ENCODE measurements around the gene PIK3R1.

Gene PIK3R1

GRCh38 chr5:68260467-68260866 is 44.9 kb downstream of the PIK3R1 start:
- Mint-ChIP-seq H3K4me3 (no peak overlapping the region), H3K27ac (peak overlapping the region; percentile 59), H3K4me1 (ENCODE audit: low read depth) (peaks cover 92% of the 10 kb centered on the region), H3K36me3 (ENCODE audit: low read depth) (peaks cover 6% of the 10 kb centered on the region), H3K9me3 (no peaks in the 10 kb centered on the region), H3K27me3 (no peaks in the 10 kb centered on the region)

GRCh38 chr5:68261169-68261568 is 45.6 kb downstream of the PIK3R1 start:
- Mint-ChIP-seq H3K27me3 (no peaks in the 10 kb centered on the region), H3K9me3 (no peaks in the 10 kb centered on the region), H3K27ac (no peak overlapping the region), H3K36me3 (ENCODE audit: low read depth) (peaks cover 6% of the 10 kb centered on the region), H3K4me1 (ENCODE audit: low read depth) (peaks cover 92% of the 10 kb centered on the region), H3K4me3 (no peak overlapping the region)

DNA sequence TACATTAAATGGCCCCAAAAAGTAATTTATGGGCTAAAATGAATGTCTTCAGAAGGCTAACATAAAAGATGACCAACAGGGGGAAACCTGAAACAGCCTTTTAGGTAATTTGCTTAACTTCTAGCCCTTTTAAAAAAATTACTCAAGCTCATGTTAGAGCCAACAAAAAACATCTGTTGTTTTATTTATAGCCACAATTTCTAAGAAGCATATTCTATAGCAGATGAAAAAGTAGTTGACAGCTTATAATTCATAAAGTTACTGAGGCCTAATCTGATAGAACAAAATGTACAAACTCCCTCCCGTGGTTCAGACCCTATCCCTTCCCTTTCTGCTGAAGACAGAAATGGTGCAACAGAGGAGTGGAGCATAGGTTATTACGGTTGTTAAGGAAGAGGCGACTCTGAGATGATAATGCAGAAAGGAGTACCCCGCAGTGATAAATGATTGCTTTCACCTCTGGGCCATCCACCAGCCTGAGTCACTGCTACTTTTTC is 46.1 kb downstream of the PIK3R1 start:
- H3K27me3 Mint-ChIP-seq = no peaks in the 10 kb centered on the region
- peaks cover 92% of the 10 kb centered on the region for H3K4me1 Mint-ChIP-seq (ENCODE audit: low read depth)
- H3K4me3 Mint-ChIP-seq = no peak overlapping the region
- H3K36me3 Mint-ChIP-seq (ENCODE audit: low read depth) = peaks cover 6% of the 10 kb centered on the region
- H3K9me3 Mint-ChIP-seq = no peaks in the 10 kb centered on the region
- H3K27ac Mint-ChIP-seq = no peak overlapping the region

- Mint-ChIP-seq H3K36me3 (ENCODE audit: low read depth) (peaks cover 6% of the 10 kb centered on the region), H3K4me3 (no peak overlapping the region), H3K9me3 (no peaks in the 10 kb centered on the region), H3K4me1 (ENCODE audit: low read depth) (peaks cover 91% of the 10 kb centered on the region), H3K27ac (peak overlapping the region; percentile 40), H3K27me3 (no peaks in the 10 kb centered on the region)
Measured at GRCh38 chr5:68264024-68264956, 48.7 kb downstream of the PIK3R1 start.

GRCh38 chr5:68265347-68265746 is 49.8 kb downstream of the PIK3R1 start:
- Mint-ChIP-seq H3K27ac (peak overlapping the region; percentile 65), H3K27me3 (no peaks in the 10 kb centered on the region), H3K9me3 (no peaks in the 10 kb centered on the region), H3K4me3 (no peak overlapping the region), H3K36me3 (ENCODE audit: low read depth) (peaks cover 2% of the 10 kb centered on the region), H3K4me1 (ENCODE audit: low read depth) (peaks cover 91% of the 10 kb centered on the region)

GRCh38 chr5:68265822-68266395 is 50.4 kb downstream of the PIK3R1 start:
- Mint-ChIP-seq H3K4me1 (ENCODE audit: low read depth) (peaks cover 91% of the 10 kb centered on the region), H3K4me3 (no peak overlapping the region), H3K9me3 (no peaks in the 10 kb centered on the region), H3K27ac (peak overlapping the region; percentile 65), H3K36me3 (ENCODE audit: low read depth) (no peaks in the 10 kb centered on the region), H3K27me3 (no peaks in the 10 kb centered on the region)

- Mint-ChIP-seq H3K27me3 (no peaks in the 10 kb centered on the region), H3K27ac (no peak overlapping the region), H3K4me1 (ENCODE audit: low read depth) (peaks cover 91% of the 10 kb centered on the region), H3K4me3 (peak overlapping the region; percentile 23), H3K9me3 (no peaks in the 10 kb centered on the region), H3K36me3 (ENCODE audit: low read depth) (no peaks in the 10 kb centered on the region)
Measured at GRCh38 chr5:68266457-68266856, 50.9 kb downstream of the PIK3R1 start.

DNA sequence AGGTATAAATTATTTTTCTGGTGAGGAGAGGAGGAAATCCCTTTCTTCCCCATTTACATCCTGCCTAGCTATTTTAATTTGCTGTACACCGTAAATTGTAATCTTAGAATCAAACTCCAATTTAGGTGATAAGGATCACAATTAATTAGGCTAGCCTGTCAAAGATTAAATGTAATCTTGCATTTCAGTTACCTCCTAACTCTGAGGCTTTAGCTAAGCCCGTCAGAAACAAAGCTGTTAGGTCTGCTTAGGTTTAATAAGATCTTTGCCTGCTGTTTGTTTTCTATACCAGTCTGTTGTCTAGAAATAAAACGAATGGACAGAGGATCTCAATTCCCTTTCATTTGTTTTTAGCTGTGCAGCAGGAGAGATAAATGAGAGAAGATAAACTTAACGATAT is 51.5 kb downstream of the PIK3R1 start:
- peak overlapping the region; percentile 38 for H3K27ac Mint-ChIP-seq
- no peaks in the 10 kb centered on the region for H3K9me3 Mint-ChIP-seq
- H3K27me3 Mint-ChIP-seq = no peaks in the 10 kb centered on the region
- H3K36me3 Mint-ChIP-seq (ENCODE audit: low read depth) = no peaks in the 10 kb centered on the region
- H3K4me1 Mint-ChIP-seq (ENCODE audit: low read depth) = peaks cover 90% of the 10 kb centered on the region
- H3K4me3 Mint-ChIP-seq = peak overlapping the region; percentile 23

DNA sequence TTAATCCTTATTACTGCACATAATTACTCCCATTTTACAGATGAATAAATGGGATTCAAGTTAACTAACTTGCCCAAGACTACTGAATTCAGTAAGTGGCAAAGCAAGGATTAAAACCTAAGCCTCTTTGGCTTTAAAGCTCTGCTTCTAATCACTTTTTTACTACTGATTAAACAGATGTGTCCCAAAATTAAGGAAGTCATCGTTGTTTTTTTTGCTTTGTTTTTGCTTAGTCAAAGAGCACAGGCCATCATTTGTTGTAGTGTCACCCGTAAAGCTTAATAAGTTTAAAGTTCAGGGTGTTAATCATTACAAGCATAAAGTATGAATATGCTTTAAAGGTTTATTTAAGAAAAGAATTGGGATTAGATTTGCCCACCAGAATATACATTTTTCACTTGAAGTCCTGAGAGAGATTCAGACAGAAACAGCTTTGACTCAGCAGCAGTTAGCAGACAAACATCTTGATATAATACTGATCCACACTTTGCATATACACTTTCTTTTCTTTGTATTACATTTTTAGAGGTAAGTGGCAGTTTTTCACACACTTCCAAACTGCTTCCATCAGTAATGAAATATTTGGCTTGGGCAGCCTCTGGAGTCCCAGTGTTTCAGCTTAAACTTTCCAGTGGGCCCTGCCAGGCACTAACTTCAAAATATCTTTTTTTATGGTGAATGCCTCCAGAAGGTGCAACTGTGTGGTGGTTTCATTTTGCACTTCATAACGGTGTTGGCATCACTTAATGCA is 52.7 kb downstream of the PIK3R1 start:
- Mint-ChIP-seq H3K4me1 (ENCODE audit: low read depth) (peaks cover 91% of the 10 kb centered on the region), H3K27me3 (no peaks in the 10 kb centered on the region), H3K27ac (peak overlapping the region; percentile 36), H3K9me3 (no peaks in the 10 kb centered on the region), H3K36me3 (ENCODE audit: low read depth) (peaks cover 1% of the 10 kb centered on the region), H3K4me3 (peak overlapping the region; percentile 9)

DNA sequence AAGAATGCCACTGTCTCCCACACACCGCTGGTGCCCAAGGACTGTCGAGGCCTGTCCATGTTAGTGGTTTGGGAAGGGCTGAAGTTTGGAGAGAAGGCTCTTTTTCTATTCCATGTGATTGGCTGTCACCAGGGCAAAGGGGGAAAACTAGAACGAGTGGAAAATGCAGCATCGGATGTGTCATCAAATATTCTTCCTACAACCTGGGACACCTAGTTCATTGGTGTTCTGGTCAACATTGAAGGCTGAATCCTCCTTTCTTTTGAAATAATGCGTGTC is 53.2 kb downstream of the PIK3R1 start:
- Mint-ChIP-seq H3K9me3 (no peaks in the 10 kb centered on the region), H3K4me3 (peak overlapping the region; percentile 9), H3K27me3 (no peaks in the 10 kb centered on the region), H3K27ac (peak overlapping the region; percentile 36), H3K36me3 (ENCODE audit: low read depth) (peaks cover 6% of the 10 kb centered on the region), H3K4me1 (ENCODE audit: low read depth) (peaks cover 91% of the 10 kb centered on the region)

- Mint-ChIP-seq H3K27ac (no peak overlapping the region), H3K4me3 (no peak overlapping the region), H3K4me1 (ENCODE audit: low read depth) (peaks cover 91% of the 10 kb centered on the region), H3K36me3 (ENCODE audit: low read depth) (peaks cover 16% of the 10 kb centered on the region), H3K27me3 (no peaks in the 10 kb centered on the region), H3K9me3 (no peaks in the 10 kb centered on the region)
Measured at GRCh38 chr5:68269820-68270219, 54.3 kb downstream of the PIK3R1 start.

GRCh38 chr5:68270399-68270975 is 54.9 kb downstream of the PIK3R1 start:
- H3K4me3 Mint-ChIP-seq = no peak overlapping the region
- H3K4me1 Mint-ChIP-seq (ENCODE audit: low read depth) = peaks cover 91% of the 10 kb centered on the region
- peaks cover 23% of the 10 kb centered on the region for H3K36me3 Mint-ChIP-seq (ENCODE audit: low read depth)
- no peak overlapping the region for H3K27ac Mint-ChIP-seq
- H3K27me3 Mint-ChIP-seq = no peaks in the 10 kb centered on the region
- H3K9me3 Mint-ChIP-seq = no peaks in the 10 kb centered on the region

DNA sequence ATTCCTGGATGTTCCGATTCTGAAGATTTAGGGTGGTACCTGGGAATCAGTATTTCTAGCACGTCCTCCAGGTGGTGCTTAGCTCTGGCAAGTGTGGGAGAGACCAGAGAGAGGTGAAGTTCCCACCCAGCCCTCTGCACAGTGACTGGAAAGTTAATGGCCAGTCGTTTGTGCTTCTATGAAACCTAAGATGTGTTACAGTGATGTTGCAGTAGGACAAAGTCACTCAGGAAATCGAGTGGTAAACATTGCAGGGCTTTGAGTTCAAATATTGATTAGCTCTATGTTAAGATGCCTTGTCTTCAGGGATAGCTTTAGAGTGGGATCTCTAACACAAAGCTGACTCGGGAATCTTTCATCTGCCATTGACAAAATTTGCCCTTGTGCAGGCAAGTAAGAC is 55.6 kb downstream of the PIK3R1 start:
- H3K4me3 Mint-ChIP-seq = no peak overlapping the region
- no peak overlapping the region for H3K27ac Mint-ChIP-seq
- peaks cover 91% of the 10 kb centered on the region for H3K4me1 Mint-ChIP-seq (ENCODE audit: low read depth)
- no peaks in the 10 kb centered on the region for H3K27me3 Mint-ChIP-seq
- peaks cover 26% of the 10 kb centered on the region for H3K36me3 Mint-ChIP-seq (ENCODE audit: low read depth)
- H3K9me3 Mint-ChIP-seq = no peaks in the 10 kb centered on the region

GRCh38 chr5:68272289-68272688 is 56.7 kb downstream of the PIK3R1 start:
- no peak overlapping the region for H3K4me3 Mint-ChIP-seq

More at GRCh38 chr5:68272289-68272688, 56.7 kb downstream of the PIK3R1 start:
- H3K36me3 Mint-ChIP-seq (ENCODE audit: low read depth) = peaks cover 33% of the 10 kb centered on the region
- no peak overlapping the region for H3K27ac Mint-ChIP-seq
- no peaks in the 10 kb centered on the region for H3K9me3 Mint-ChIP-seq
- H3K27me3 Mint-ChIP-seq = no peaks in the 10 kb centered on the region
- peaks cover 87% of the 10 kb centered on the region for H3K4me1 Mint-ChIP-seq (ENCODE audit: low read depth)
